K562 (cell line): Measurements from ENCODE around the gene RPLP2. TPM values are rescaled to one million over a fixed set of nuclear protein-coding genes. Genes with fewer than 3 reads are reported as not detected.
A peak's percentile ranks its signal among the peaks of the same experiment; 100 is the strongest.

ENCODE experiments used
- CTBP1 ChIP-seq: fragments of 450-650 bp; IDR thresholded peaks from 2 replicates; pipeline ENCODE4 v1.6.1; 2016; ENCODE audit warnings: borderline replicate concordance
- DACH1 ChIP-seq: fragments of 450-650 bp; IDR thresholded peaks from 2 replicates; pipeline ENCODE4 v1.6.1; 2018; ENCODE audit not compliant: partially characterized antibody
- KDM5B ChIP-seq: fragments of 200-600 bp; sonication (generic); IDR thresholded peaks from 2 replicates; pipeline ENCODE4 v1.6.1; 2012; ENCODE audit warnings: low read depth, mild to moderate bottlenecking, moderate library complexity, low read length, control low read depth, inconsistent platforms; ENCODE audit not compliant: insufficient replicate concordance
- MYNN ChIP-seq, 2 experiments: sonication (generic); formaldehyde crosslinking in 1 of 2; IDR thresholded peaks; 2 replicates each; pipeline versions ENCODE4 v1.5.0 to v1.6.1; 2016 to 2020; ENCODE audit warnings: antibody characterized with exemption in 1 of 2, missing genetic modification reagents in 1 of 2
- NFYB ChIP-seq: IDR thresholded peaks from 2 replicates; pipeline ENCODE4 v1.6.1; 2011; ENCODE audit warnings: mild to moderate bottlenecking, moderate library complexity; ENCODE audit not compliant: insufficient read length; ENCODE audit errors: extremely low read depth
- NUFIP1 ChIP-seq: fragments of 450-650 bp; IDR thresholded peaks from 2 replicates; pipeline ENCODE4 v1.6.1; 2018; ENCODE audit not compliant: partially characterized antibody
- POLR2B ChIP-seq: fragments of 450-650 bp; IDR thresholded peaks from 2 replicates; pipeline ENCODE4 v1.6.1; 2018; ENCODE audit warnings: low read depth; ENCODE audit not compliant: partially characterized antibody
- TARDBP ChIP-seq: fragments of 450-650 bp; IDR thresholded peaks from 2 replicates; pipeline ENCODE4 v1.6.1; 2016
- ZNF785 ChIP-seq: fragments of 250-450 bp; sonication (Bioruptor Pico); IDR thresholded peaks from 2 replicates; pipeline ENCODE4 v1.4.0; 2020; ENCODE audit warnings: mild to moderate bottlenecking
- polyA plus RNA-seq, 8 experiments: library from polyadenylated mRNA; depleted of rRNA in 4 of 8; stranded (reverse) in 5 of 8; unstranded in 3 of 8; fragments of >200 nt; fragmentation: Nextera tagmentation in 2 of 8; fragmentation: Illumina TruSeq in 1 of 8; extraction: Ambion mirVana in 2 of 8; extraction: Trizol in 1 of 8; gene quantifications; 2 replicates each; pipeline versions ENCODE4 v1.2.1 to v1.2.3, GENCODE V29; 2011 to 2014; ENCODE audit warnings: inconsistent platforms in 1 of 8, missing spikeins in 1 of 8
- total RNA-seq, 7 experiments: library from RNA; depleted of rRNA in 6 of 7; stranded (reverse); fragments of >200 nt in 6 of 7; fragmentation: Illumina TruSeq in 2 of 7; extraction: Trizol in 2 of 7; gene quantifications; 2 replicates each; pipeline versions ENCODE4 v1.2.1 to v1.2.3, GENCODE V29; 2011 to 2021; ENCODE audit warnings: low replicate concordance in 1 of 7
- TF ChIP-seq, protein P1 (sequence below): sonication (generic); formaldehyde crosslinking; IDR thresholded peaks from 2 replicates; pipeline ENCODE4 v1.8.0; 2022; ENCODE audit warnings: missing genetic modification reagents, mild to moderate bottlenecking, moderate library complexity, borderline replicate concordance
- TF ChIP-seq, protein P2 (sequence below): fragments of 450-650 bp; IDR thresholded peaks from 2 replicates; pipeline ENCODE4 v1.6.1; 2014; ENCODE audit warnings: low read depth, mild to moderate bottlenecking, moderate library complexity, borderline replicate concordance
- TF ChIP-seq, protein P3 (sequence below): fragments of 250-450 bp; sonication (Bioruptor Pico); IDR thresholded peaks from 2 replicates; pipeline ENCODE4 v1.5.0; 2020; ENCODE audit warnings: mild to moderate bottlenecking, borderline replicate concordance
- TF ChIP-seq, protein P4 (sequence below), 2 experiments: fragments of 150-350 bp in 1 of 2; IDR thresholded peaks; 2 replicates each; pipeline ENCODE4 v1.6.1; 2012 to 2016; ENCODE audit warnings: low read depth in 2 of 2, low read length in 2 of 2, mild to moderate bottlenecking in 1 of 2, moderate library complexity in 1 of 2
- TF ChIP-seq, protein P5 (sequence below): fragments of 450-650 bp; IDR thresholded peaks from 2 replicates; pipeline ENCODE4 v1.7.1; 2018; ENCODE audit warnings: mild to moderate bottlenecking, low read depth; ENCODE audit not compliant: partially characterized antibody

The RPLP2 gene
- total and polyA plus RNA-seq, 9 of the 15 experiments (the other 6 are each of a cell fraction or from before 2014, with no cell fraction given): 528 to 3,807 (median 1,633) TPM

DNA sequence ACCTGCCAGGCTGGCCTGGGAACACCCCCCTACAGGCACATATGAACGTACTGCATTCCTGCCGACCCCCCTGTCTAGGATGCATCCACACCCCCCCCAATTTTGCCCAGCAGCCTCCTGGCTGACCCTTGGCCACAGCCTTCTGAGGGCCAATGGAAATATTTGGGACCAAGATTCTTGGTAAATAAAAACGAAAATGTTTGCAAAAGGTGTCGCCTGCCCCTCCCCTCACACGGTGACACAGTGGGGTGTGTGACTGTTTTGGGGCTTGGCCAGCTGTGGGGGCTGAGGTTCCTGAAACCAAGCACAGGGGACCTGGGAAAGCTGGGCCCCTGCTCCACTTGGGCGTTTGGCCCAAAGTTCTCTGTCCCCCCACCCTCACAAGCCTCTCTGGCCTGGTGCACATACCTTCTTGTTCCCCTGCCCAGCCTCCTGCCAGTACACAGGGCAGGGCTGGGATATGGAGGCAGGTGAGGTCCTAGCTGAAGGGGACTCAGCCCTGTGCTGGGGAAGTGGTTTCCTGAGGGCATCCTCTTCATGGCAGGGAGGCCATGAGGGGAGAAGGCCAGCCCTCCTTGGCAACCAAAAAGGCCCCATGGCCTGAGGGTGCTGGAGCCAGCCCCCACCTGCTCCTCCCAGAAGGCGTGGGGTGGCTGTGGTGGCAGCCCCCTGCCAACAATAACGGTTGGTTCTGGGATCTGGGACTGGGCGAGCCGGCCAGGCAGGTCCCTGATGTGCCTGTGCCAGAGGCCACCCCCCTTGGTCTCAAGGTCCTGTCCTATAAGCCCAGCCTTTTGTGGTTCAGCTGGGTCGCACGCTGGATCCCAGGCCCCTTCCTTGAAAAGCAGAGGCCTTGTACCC lies 15.8 kb downstream of the RPLP2 start (continued):
- TF ChIP-seq, protein P1, sequence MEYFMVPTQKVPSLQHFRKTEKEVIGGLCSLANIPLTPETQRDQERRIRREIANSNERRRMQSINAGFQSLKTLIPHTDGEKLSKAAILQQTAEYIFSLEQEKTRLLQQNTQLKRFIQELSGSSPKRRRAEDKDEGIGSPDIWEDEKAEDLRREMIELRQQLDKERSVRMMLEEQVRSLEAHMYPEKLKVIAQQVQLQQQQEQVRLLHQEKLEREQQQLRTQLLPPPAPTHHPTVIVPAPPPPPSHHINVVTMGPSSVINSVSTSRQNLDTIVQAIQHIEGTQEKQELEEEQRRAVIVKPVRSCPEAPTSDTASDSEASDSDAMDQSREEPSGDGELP (CRISPR knock-in tag): peak; percentile 46; the same call in 1 of the 2 replicates
- TF ChIP-seq, protein P2, sequence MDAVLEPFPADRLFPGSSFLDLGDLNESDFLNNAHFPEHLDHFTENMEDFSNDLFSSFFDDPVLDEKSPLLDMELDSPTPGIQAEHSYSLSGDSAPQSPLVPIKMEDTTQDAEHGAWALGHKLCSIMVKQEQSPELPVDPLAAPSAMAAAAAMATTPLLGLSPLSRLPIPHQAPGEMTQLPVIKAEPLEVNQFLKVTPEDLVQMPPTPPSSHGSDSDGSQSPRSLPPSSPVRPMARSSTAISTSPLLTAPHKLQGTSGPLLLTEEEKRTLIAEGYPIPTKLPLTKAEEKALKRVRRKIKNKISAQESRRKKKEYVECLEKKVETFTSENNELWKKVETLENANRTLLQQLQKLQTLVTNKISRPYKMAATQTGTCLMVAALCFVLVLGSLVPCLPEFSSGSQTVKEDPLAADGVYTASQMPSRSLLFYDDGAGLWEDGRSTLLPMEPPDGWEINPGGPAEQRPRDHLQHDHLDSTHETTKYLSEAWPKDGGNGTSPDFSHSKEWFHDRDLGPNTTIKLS: no peak
- TF ChIP-seq, protein P3, sequence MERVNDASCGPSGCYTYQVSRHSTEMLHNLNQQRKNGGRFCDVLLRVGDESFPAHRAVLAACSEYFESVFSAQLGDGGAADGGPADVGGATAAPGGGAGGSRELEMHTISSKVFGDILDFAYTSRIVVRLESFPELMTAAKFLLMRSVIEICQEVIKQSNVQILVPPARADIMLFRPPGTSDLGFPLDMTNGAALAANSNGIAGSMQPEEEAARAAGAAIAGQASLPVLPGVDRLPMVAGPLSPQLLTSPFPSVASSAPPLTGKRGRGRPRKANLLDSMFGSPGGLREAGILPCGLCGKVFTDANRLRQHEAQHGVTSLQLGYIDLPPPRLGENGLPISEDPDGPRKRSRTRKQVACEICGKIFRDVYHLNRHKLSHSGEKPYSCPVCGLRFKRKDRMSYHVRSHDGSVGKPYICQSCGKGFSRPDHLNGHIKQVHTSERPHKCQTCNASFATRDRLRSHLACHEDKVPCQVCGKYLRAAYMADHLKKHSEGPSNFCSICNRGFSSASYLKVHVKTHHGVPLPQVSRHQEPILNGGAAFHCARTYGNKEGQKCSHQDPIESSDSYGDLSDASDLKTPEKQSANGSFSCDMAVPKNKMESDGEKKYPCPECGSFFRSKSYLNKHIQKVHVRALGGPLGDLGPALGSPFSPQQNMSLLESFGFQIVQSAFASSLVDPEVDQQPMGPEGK (CRISPR knock-in tag): no peak
- TF ChIP-seq, protein P4, sequence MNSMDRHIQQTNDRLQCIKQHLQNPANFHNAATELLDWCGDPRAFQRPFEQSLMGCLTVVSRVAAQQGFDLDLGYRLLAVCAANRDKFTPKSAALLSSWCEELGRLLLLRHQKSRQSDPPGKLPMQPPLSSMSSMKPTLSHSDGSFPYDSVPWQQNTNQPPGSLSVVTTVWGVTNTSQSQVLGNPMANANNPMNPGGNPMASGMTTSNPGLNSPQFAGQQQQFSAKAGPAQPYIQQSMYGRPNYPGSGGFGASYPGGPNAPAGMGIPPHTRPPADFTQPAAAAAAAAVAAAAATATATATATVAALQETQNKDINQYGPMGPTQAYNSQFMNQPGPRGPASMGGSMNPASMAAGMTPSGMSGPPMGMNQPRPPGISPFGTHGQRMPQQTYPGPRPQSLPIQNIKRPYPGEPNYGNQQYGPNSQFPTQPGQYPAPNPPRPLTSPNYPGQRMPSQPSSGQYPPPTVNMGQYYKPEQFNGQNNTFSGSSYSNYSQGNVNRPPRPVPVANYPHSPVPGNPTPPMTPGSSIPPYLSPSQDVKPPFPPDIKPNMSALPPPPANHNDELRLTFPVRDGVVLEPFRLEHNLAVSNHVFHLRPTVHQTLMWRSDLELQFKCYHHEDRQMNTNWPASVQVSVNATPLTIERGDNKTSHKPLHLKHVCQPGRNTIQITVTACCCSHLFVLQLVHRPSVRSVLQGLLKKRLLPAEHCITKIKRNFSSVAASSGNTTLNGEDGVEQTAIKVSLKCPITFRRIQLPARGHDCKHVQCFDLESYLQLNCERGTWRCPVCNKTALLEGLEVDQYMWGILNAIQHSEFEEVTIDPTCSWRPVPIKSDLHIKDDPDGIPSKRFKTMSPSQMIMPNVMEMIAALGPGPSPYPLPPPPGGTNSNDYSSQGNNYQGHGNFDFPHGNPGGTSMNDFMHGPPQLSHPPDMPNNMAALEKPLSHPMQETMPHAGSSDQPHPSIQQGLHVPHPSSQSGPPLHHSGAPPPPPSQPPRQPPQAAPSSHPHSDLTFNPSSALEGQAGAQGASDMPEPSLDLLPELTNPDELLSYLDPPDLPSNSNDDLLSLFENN (IDR thresholded peaks at IDR 0.05; ENCODE audit: low read depth in 2 of 2, low read length in 2 of 2): 0 out of 4 replicates have a peak, but pooled peaks of 1 of the 2 experiments have one; percentile 23
- no peak for TF ChIP-seq TARDBP
- TF ChIP-seq DACH1: no peak
- TF ChIP-seq MYNN (IDR thresholded peaks at IDR 0.05): peak; percentile 50
- TF ChIP-seq MYNN (CRISPR knock-in tag; IDR thresholded peaks at IDR 0.05): no peak
- TF ChIP-seq NUFIP1: no peak
- TF ChIP-seq CTBP1: no peak
- no peak for TF ChIP-seq KDM5B
- peak; percentile 21 for TF ChIP-seq POLR2B
- TF ChIP-seq, protein P5, sequence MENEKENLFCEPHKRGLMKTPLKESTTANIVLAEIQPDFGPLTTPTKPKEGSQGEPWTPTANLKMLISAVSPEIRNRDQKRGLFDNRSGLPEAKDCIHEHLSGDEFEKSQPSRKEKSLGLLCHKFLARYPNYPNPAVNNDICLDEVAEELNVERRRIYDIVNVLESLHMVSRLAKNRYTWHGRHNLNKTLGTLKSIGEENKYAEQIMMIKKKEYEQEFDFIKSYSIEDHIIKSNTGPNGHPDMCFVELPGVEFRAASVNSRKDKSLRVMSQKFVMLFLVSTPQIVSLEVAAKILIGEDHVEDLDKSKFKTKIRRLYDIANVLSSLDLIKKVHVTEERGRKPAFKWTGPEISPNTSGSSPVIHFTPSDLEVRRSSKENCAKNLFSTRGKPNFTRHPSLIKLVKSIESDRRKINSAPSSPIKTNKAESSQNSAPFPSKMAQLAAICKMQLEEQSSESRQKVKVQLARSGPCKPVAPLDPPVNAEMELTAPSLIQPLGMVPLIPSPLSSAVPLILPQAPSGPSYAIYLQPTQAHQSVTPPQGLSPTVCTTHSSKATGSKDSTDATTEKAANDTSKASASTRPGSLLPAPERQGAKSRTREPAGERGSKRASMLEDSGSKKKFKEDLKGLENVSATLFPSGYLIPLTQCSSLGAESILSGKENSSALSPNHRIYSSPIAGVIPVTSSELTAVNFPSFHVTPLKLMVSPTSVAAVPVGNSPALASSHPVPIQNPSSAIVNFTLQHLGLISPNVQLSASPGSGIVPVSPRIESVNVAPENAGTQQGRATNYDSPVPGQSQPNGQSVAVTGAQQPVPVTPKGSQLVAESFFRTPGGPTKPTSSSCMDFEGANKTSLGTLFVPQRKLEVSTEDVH: no peak
- no peak for TF ChIP-seq ZNF785 (CRISPR knock-in tag)
- no peak for TF ChIP-seq NFYB
